Upper lobe of left lung (tissue), 4 donors: ENCODE measurements around the gene ADCY6.

ENCODE experiments used
- EP300 ChIP-seq, 4 donors: sonication (generic); formaldehyde crosslinking; IDR thresholded peaks; one replicate each; pipeline ENCODE4 v1.5.1; 2017; ENCODE audit warnings: antibody characterized with exemption in 4 of 4, control low read depth in 2 of 4
- POLR2A ChIP-seq, 4 donors: fragments of 450-650 bp; IDR thresholded peaks; one replicate each; pipeline ENCODE4 v1.5.1; 2016 to 2017; ENCODE audit warnings: antibody characterized with exemption in 4 of 4, mild to moderate bottlenecking in 2 of 4
- TF ChIP-seq, protein P1 (sequence below), 6 experiments: fragments of 450-650 bp in 4 of 6; fragments of 200-600 bp in 2 of 6; sonication (generic) in 2 of 6; IDR thresholded peaks; one replicate each; pipeline ENCODE4 v1.5.1; 2016 to 2019; ENCODE audit warnings: antibody characterized with exemption in 6 of 6

DNA sequence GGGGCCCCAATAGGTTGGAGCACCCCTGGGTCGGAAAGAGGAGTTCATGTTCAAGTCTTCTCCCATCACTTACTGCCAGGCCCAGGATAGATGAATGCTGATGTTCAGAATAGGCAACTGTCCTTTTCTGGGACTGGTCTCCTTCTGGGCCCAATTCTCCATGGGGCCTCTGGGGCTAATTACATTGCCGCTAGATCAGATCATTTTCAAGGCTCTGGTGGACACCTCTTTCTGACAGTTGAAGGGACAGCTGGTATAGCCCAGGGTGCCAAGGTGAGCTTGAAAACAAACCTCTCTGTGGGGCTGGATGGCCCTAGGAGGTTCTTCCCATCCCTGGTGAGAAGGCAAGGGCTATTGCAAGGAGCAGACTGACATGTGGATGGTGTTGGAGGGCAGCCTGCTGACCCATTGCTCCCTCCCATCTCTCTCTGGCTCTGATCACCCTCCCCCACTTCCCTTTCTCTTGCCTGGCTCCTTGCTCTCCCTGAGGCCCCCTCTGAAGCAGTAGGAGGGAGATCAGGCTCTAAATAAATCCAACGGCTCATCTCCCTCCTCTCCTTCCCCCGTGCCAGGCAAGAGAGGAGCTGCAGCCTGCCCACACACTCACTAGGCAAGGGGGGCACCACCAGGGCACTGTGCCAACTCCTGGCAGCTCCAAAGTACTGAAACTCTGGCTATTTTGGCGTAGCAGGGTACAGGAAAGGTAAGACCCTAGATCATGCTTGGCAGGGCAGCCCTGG, 31.3 kb upstream of the ADCY6 start:
- TF ChIP-seq POLR2A (IDR thresholded peaks at IDR 0.05) (no peak), EP300 (IDR thresholded peaks at IDR 0.05) (no peak)
- TF ChIP-seq, protein P1, sequence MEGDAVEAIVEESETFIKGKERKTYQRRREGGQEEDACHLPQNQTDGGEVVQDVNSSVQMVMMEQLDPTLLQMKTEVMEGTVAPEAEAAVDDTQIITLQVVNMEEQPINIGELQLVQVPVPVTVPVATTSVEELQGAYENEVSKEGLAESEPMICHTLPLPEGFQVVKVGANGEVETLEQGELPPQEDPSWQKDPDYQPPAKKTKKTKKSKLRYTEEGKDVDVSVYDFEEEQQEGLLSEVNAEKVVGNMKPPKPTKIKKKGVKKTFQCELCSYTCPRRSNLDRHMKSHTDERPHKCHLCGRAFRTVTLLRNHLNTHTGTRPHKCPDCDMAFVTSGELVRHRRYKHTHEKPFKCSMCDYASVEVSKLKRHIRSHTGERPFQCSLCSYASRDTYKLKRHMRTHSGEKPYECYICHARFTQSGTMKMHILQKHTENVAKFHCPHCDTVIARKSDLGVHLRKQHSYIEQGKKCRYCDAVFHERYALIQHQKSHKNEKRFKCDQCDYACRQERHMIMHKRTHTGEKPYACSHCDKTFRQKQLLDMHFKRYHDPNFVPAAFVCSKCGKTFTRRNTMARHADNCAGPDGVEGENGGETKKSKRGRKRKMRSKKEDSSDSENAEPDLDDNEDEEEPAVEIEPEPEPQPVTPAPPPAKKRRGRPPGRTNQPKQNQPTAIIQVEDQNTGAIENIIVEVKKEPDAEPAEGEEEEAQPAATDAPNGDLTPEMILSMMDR (IDR thresholded peaks at IDR 0.05), result no peak
